Liver (tissue), 9 donors: ENCODE measurements around the gene TIGD2. TPM values are rescaled to one million over a fixed set of nuclear protein-coding genes. Genes with fewer than 3 reads are reported as not detected.

Source experiments
- DNase-seq: peaks from one replicate; pipeline ENCODE4 v3.0.0-alpha.2; 2017; ENCODE audit warnings: low spot score
- H3K27ac ChIP-seq, 2 donors: one replicate each; pipeline ENCODE4 v1.7.0; 2013; ENCODE audit warnings: inconsistent platforms in 2 of 2, low read length in 2 of 2, control low read depth in 1 of 2, low read depth in 1 of 2, mild to moderate bottlenecking in 1 of 2
- H3K27me3 ChIP-seq, 4 donors: one replicate each; pipeline versions ENCODE4 v1.6.1 to v1.7.0; 2013; ENCODE audit warnings: low read length in 3 of 4, inconsistent platforms in 1 of 4, mild to moderate bottlenecking in 1 of 4, moderate library complexity in 1 of 4; ENCODE audit not compliant: control insufficient read depth in 4 of 4, insufficient read depth in 4 of 4
- H3K36me3 ChIP-seq, 4 donors: one replicate each; pipeline versions ENCODE4 v1.6.1 to v1.7.0; 2013; ENCODE audit warnings: low read length in 3 of 4, mild to moderate bottlenecking in 3 of 4, low read depth in 1 of 4, moderate library complexity in 1 of 4; ENCODE audit not compliant: control insufficient read depth in 4 of 4, insufficient read depth in 3 of 4
- H3K4me1 ChIP-seq, 4 donors: one replicate each; pipeline versions ENCODE4 v1.6.1 to v1.7.0; 2013; ENCODE audit warnings: low read length in 3 of 4, mild to moderate bottlenecking in 3 of 4, moderate library complexity in 1 of 4; ENCODE audit not compliant: control insufficient read depth in 4 of 4, insufficient read depth in 4 of 4
- H3K4me3 ChIP-seq, 3 donors: one replicate each; pipeline versions ENCODE4 v1.6.1 to v1.7.0; 2013; ENCODE audit warnings: low read length in 3 of 3, control low read depth in 1 of 3, low read depth in 1 of 3, mild to moderate bottlenecking in 1 of 3
- H3K9ac ChIP-seq, 2 donors: one replicate each; pipeline ENCODE4 v1.7.0; 2013; ENCODE audit warnings: low read length in 2 of 2, mild to moderate bottlenecking in 2 of 2, moderate library complexity in 2 of 2, control low read depth in 1 of 2, low read depth in 1 of 2
- H3K9me3 ChIP-seq, 4 donors: one replicate each; pipeline versions ENCODE4 v1.6.1 to v1.7.0; 2013; ENCODE audit warnings: low read length in 3 of 4; ENCODE audit not compliant: control insufficient read depth in 4 of 4
- ATF3 ChIP-seq: IDR thresholded peaks from 2 replicates; pipeline ENCODE4 v1.6.1; 2016; ENCODE audit warnings: antibody characterized with exemption
- EGR1 ChIP-seq, 2 donors: IDR thresholded peaks; 2 replicates each; pipeline ENCODE4 v1.6.1; 2016 to 2018; ENCODE audit warnings: antibody characterized with exemption in 2 of 2, low read depth in 2 of 2
- FOXA2 ChIP-seq: IDR thresholded peaks from 2 replicates; pipeline ENCODE4 v1.6.1; 2016; ENCODE audit warnings: antibody characterized with exemption
- HNF4G ChIP-seq: IDR thresholded peaks from 2 replicates; pipeline ENCODE4 v1.6.1; 2016; ENCODE audit warnings: antibody characterized with exemption
- JUND ChIP-seq, 2 donors: IDR thresholded peaks; 2 replicates each; pipeline ENCODE4 v1.6.1; 2016; ENCODE audit warnings: antibody characterized with exemption in 2 of 2
- NR2F2 ChIP-seq: IDR thresholded peaks from 2 replicates; pipeline ENCODE4 v1.6.1; 2016; ENCODE audit warnings: antibody characterized with exemption
- REST ChIP-seq: IDR thresholded peaks from 2 replicates; pipeline ENCODE4 v1.6.1; 2016; ENCODE audit warnings: antibody characterized with exemption, mild to moderate bottlenecking
- RXRA ChIP-seq, 2 donors: IDR thresholded peaks; 2 replicates each; pipeline ENCODE4 v1.6.1; 2017 to 2018; ENCODE audit warnings: antibody characterized with exemption in 2 of 2, mild to moderate bottlenecking in 1 of 2
- SP1 ChIP-seq: IDR thresholded peaks from 2 replicates; pipeline ENCODE4 v1.6.1; 2018; ENCODE audit warnings: antibody characterized with exemption, mild to moderate bottlenecking
- TAF1 ChIP-seq: conservative IDR thresholded peaks from 2 replicates; pipeline ENCODE4 v1.6.1; 2016; ENCODE audit warnings: antibody characterized with exemption, mild to moderate bottlenecking
- YY1 ChIP-seq: IDR thresholded peaks from 2 replicates; pipeline ENCODE4 v1.6.1; 2016; ENCODE audit warnings: antibody characterized with exemption, mild to moderate bottlenecking
- ZBTB33 ChIP-seq: IDR thresholded peaks from 2 replicates; pipeline ENCODE4 v1.6.1; 2016; ENCODE audit warnings: antibody characterized with exemption
- WGBS: extraction: QIAGEN DNeasy Blood & Tissue Kit; methylation state at CpG from one replicate; pipeline ENCODE4 v1.1.7; 2013; 5-methylcytosine and 5-hydroxymethylcytosine counted together
- polyA plus RNA-seq, 2 donors: library from polyadenylated mRNA; stranded (reverse) in 1 of 2; unstranded in 1 of 2; fragments of 200-250 nt in 1 of 2; fragments of >200 nt in 1 of 2; fragmentation: Nextera tagmentation in 1 of 2; extraction: Ambion mirVana in 1 of 2; gene quantifications; one replicate each; pipeline versions ENCODE4 v1.2.1 to v1.2.3, GENCODE V29; 2013 to 2015
- total RNA-seq, 2 donors: library from RNA; depleted of rRNA; stranded (reverse); fragments of >200 nt; gene quantifications; one replicate each; pipeline ENCODE4 v1.2.3, GENCODE V29; 2014
- donor health status: healthy.
- donor health status: healthy.
- donor health status: healthy.
- donor health status: healthy.
- donor health status: healthy.

TIGD2 gene
- total and polyA plus RNA-seq, 4 donors = 6.4 to 21.7 (median 9.8) TPM

- TF ChIP-seq ATF3 (no peak), ZBTB33 (no peak), NR2F2 (no peak), FOXA2 (no peak), RXRA (IDR thresholded peaks at IDR 0.05) (no peak), HNF4G (no peak), SP1 (no peak), TAF1 (no peak), YY1 (no peak), JUND (IDR thresholded peaks at IDR 0.05) (no peak), EGR1 (IDR thresholded peaks at IDR 0.05; ENCODE audit: low read depth in 2 of 2) (no peak)
- Histone ChIP-seq H3K4me1 (peaks cover 3 to 34% (median 29%) of the 10 kb centered on the region in 4 donors), H3K27me3 (no peaks in the 10 kb centered on the region), H3K9me3 (no peaks in the 10 kb centered on the region), H3K36me3 (no peaks in the 10 kb centered on the region), H3K9ac (peak overlapping the region in 1 of 2 donors; percentile 78), H3K4me3 (peak overlapping the region; percentile 80 to 91 (median 82)), H3K27ac (no peak overlapping the region)
- 65% methylated on average over 10 of the region's 10 CpGs for WGBS
- no peak for DNase-seq
These were observed 1.3 kb upstream of the TIGD2 start for GRCh38 chr4:89109841-89110540.

GRCh38 chr4:89110541-89110985 lies 770 bp upstream of the TIGD2 start:
- WGBS = 4% methylated on average over 30 of the region's 30 CpGs
- no peak for DNase-seq
- Histone ChIP-seq H3K27me3 (no peaks in the 10 kb centered on the region), H3K4me1 (peaks cover 3 to 38% (median 31%) of the 10 kb centered on the region in 4 donors), H3K4me3 (peak overlapping the region; percentile 80 to 91 (median 82)), H3K9ac (peak overlapping the region in 1 of 2 donors; percentile 78), H3K27ac (peak overlapping the region; percentile 84 to 98), H3K9me3 (no peaks in the 10 kb centered on the region), H3K36me3 (no peaks in the 10 kb centered on the region)
- TF ChIP-seq YY1 (no peak), FOXA2 (no peak), REST (no peak)
